Muscle layer of duodenum (tissue), 2 donors: Measurements from ENCODE around the gene CSNK1D.

Source experiments
- H3K27ac ChIP-seq: one replicate; pipeline ENCODE4 v1.7.0; 2013; ENCODE audit warnings: mild to moderate bottlenecking, low read length
- H3K27me3 ChIP-seq: one replicate; pipeline ENCODE4 v1.7.0; 2013; ENCODE audit warnings: low read depth, mild to moderate bottlenecking, control low read depth, low read length
- H3K36me3 ChIP-seq, 2 donors: one replicate each; pipeline ENCODE4 v1.7.0; 2013; ENCODE audit warnings: low read length in 2 of 2, control low read depth in 1 of 2, mild to moderate bottlenecking in 1 of 2; ENCODE audit not compliant: insufficient read depth in 2 of 2, control insufficient read depth in 1 of 2
- H3K4me1 ChIP-seq, 2 donors: one replicate each; pipeline ENCODE4 v1.7.0; 2013; ENCODE audit warnings: low read length in 2 of 2, mild to moderate bottlenecking in 2 of 2, control low read depth in 1 of 2, moderate library complexity in 1 of 2; ENCODE audit not compliant: insufficient read depth in 2 of 2, control insufficient read depth in 1 of 2
- H3K4me3 ChIP-seq, 2 donors: one replicate each; pipeline ENCODE4 v1.7.0; 2013; ENCODE audit warnings: low read length in 2 of 2, low read depth in 1 of 2, mild to moderate bottlenecking in 1 of 2
- H3K9me3 ChIP-seq, 2 donors: one replicate each; pipeline ENCODE4 v1.7.0; 2013; ENCODE audit warnings: low read length in 2 of 2, control low read depth in 1 of 2, mild to moderate bottlenecking in 1 of 2; ENCODE audit not compliant: control insufficient read depth in 1 of 2
- donor health status: healthy.

Gene CSNK1D

GRCh38 chr17:82237746-82238471 is 35.6 kb downstream of the CSNK1D start:
- Histone ChIP-seq H3K27ac (no peak overlapping the region), H3K36me3 (peaks cover 0 to 5% of the 10 kb centered on the region in 2 donors), H3K4me3 (peak overlapping the region in 1 of 2 donors; percentile 5)

GRCh38 chr17:82237083-82237745 is 36.3 kb downstream of the CSNK1D start:
- Histone ChIP-seq H3K36me3 (peaks cover 0 to 5% of the 10 kb centered on the region in 2 donors), H3K4me1 (peaks cover 15 to 62% of the 10 kb centered on the region in 2 donors), H3K4me3 (no peak overlapping the region), H3K27me3 (no peaks in the 10 kb centered on the region), H3K27ac (no peak overlapping the region), H3K9me3 (no peaks in the 10 kb centered on the region)

More at GRCh38 chr17:82237746-82238471, 35.6 kb downstream of the CSNK1D start:
- peaks cover 22 to 68% of the 10 kb centered on the region in 2 donors for H3K4me1 ChIP-seq
- H3K9me3 ChIP-seq: no peaks in the 10 kb centered on the region
- H3K27me3 ChIP-seq: no peaks in the 10 kb centered on the region

- Histone ChIP-seq H3K9me3 (no peaks in the 10 kb centered on the region), H3K27ac (no peak overlapping the region), H3K36me3 (peaks cover 0 to 5% of the 10 kb centered on the region in 2 donors), H3K27me3 (no peaks in the 10 kb centered on the region), H3K4me3 (no peak overlapping the region), H3K4me1 (peaks cover 10 to 59% of the 10 kb centered on the region in 2 donors)
Measured at GRCh38 chr17:82236142-82236971, 37.1 kb downstream of the CSNK1D start.

GRCh38 chr17:82235775-82236141 is 37.7 kb downstream of the CSNK1D start:
- Histone ChIP-seq H3K4me3 (no peak overlapping the region), H3K27ac (no peak overlapping the region), H3K27me3 (no peaks in the 10 kb centered on the region), H3K4me1 (peaks cover 4 to 53% of the 10 kb centered on the region in 2 donors), H3K9me3 (no peaks in the 10 kb centered on the region), H3K36me3 (peaks cover 0 to 5% of the 10 kb centered on the region in 2 donors)

- no peak overlapping the region for H3K4me3 ChIP-seq
- no peaks in the 10 kb centered on the region for H3K27me3 ChIP-seq
- no peak overlapping the region for H3K27ac ChIP-seq
- H3K36me3 ChIP-seq: peaks cover 0 to 5% of the 10 kb centered on the region in 2 donors
- H3K4me1 ChIP-seq: peaks cover 0 to 53% of the 10 kb centered on the region in 2 donors
- no peaks in the 10 kb centered on the region for H3K9me3 ChIP-seq
Measured at GRCh38 chr17:82235056-82235774, 38.3 kb downstream of the CSNK1D start.

GRCh38 chr17:82234211-82235055 is 39.1 kb downstream of the CSNK1D start:
- Histone ChIP-seq H3K27ac (no peak overlapping the region), H3K27me3 (no peaks in the 10 kb centered on the region), H3K36me3 (peaks cover 0 to 5% of the 10 kb centered on the region in 2 donors), H3K4me3 (no peak overlapping the region), H3K4me1 (peaks cover 0 to 53% of the 10 kb centered on the region in 2 donors), H3K9me3 (no peaks in the 10 kb centered on the region)

- Histone ChIP-seq H3K4me3 (no peak overlapping the region), H3K9me3 (no peaks in the 10 kb centered on the region), H3K4me1 (peaks cover 0 to 44% of the 10 kb centered on the region in 2 donors), H3K36me3 (peaks cover 0 to 5% of the 10 kb centered on the region in 2 donors), H3K27me3 (no peaks in the 10 kb centered on the region), H3K27ac (no peak overlapping the region)
Measured at GRCh38 chr17:82232876-82233785, 40.4 kb downstream of the CSNK1D start.

- no peaks in the 10 kb centered on the region for H3K9me3 ChIP-seq
- peak overlapping the region in 1 of 2 donors; percentile 73 for H3K4me3 ChIP-seq
- no peaks in the 10 kb centered on the region for H3K27me3 ChIP-seq
- no peak overlapping the region for H3K27ac ChIP-seq
- peaks cover 0 to 37% of the 10 kb centered on the region in 2 donors for H3K4me1 ChIP-seq
- H3K36me3 ChIP-seq: peaks cover 0 to 3% of the 10 kb centered on the region in 2 donors
Measured at GRCh38 chr17:82232322-82232820, 41.1 kb downstream of the CSNK1D start.

GRCh38 chr17:82231562-82232321 is 41.8 kb downstream of the CSNK1D start:
- peak overlapping the region; percentile 31 for H3K27ac ChIP-seq
- peaks cover 0 to 36% of the 10 kb centered on the region in 2 donors for H3K4me1 ChIP-seq
- no peaks in the 10 kb centered on the region for H3K27me3 ChIP-seq
- H3K4me3 ChIP-seq: peak overlapping the region; percentile 52 to 73
- H3K36me3 ChIP-seq: no peaks in the 10 kb centered on the region
- no peaks in the 10 kb centered on the region for H3K9me3 ChIP-seq
